Gastroesophageal sphincter (tissue), 3 donors: ENCODE data around the gene PPP1R3C.

Source experiments
- EP300 ChIP-seq: sonication (generic); formaldehyde crosslinking; IDR thresholded peaks from one replicate; pipeline ENCODE4 v1.6.1; 2017; ENCODE audit warnings: antibody characterized with exemption, mild to moderate bottlenecking
- POLR2A ChIP-seq, 2 donors: fragments of 450-650 bp; IDR thresholded peaks; one replicate each; pipeline ENCODE4 v1.6.1; 2017; ENCODE audit warnings: antibody characterized with exemption in 2 of 2, mild to moderate bottlenecking in 2 of 2, moderate library complexity in 1 of 2
- POLR2AphosphoS5 ChIP-seq: sonication (generic); formaldehyde crosslinking; IDR thresholded peaks from one replicate; pipeline ENCODE4 v1.6.1; 2017; ENCODE audit warnings: antibody characterized with exemption
- TF ChIP-seq, protein P1 (sequence below), 4 experiments: fragments of 200-600 bp in 2 of 4; fragments of 450-650 bp in 2 of 4; sonication (generic) in 1 of 4; IDR thresholded peaks; one replicate each; pipeline ENCODE4 v1.5.1; 2017 to 2019; ENCODE audit warnings: antibody characterized with exemption in 4 of 4, mild to moderate bottlenecking in 2 of 4, moderate library complexity in 2 of 4

- TF ChIP-seq, protein P1, sequence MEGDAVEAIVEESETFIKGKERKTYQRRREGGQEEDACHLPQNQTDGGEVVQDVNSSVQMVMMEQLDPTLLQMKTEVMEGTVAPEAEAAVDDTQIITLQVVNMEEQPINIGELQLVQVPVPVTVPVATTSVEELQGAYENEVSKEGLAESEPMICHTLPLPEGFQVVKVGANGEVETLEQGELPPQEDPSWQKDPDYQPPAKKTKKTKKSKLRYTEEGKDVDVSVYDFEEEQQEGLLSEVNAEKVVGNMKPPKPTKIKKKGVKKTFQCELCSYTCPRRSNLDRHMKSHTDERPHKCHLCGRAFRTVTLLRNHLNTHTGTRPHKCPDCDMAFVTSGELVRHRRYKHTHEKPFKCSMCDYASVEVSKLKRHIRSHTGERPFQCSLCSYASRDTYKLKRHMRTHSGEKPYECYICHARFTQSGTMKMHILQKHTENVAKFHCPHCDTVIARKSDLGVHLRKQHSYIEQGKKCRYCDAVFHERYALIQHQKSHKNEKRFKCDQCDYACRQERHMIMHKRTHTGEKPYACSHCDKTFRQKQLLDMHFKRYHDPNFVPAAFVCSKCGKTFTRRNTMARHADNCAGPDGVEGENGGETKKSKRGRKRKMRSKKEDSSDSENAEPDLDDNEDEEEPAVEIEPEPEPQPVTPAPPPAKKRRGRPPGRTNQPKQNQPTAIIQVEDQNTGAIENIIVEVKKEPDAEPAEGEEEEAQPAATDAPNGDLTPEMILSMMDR (IDR thresholded peaks at IDR 0.05): peak in 1 of 4 experiments; percentile 24
- no peak for TF ChIP-seq EP300
- no peak for TF ChIP-seq POLR2A (IDR thresholded peaks at IDR 0.05)
- peak; percentile 45 for TF ChIP-seq POLR2AphosphoS5
These were observed 28.0 kb downstream of the PPP1R3C start for GRCh38 chr10:91604553-91605534.
